ENCODE results near the gene PLEKHA6.

GRCh38 chr1:204216880-204217647 is 142.7 kb downstream of the PLEKHA6 start:
- TF ChIP-seq CTCF (IDR thresholded peaks at IDR 0.05; ENCODE audit: low read length) (no peak), EZH2phosphoT487 (IDR thresholded peaks at IDR 0.05; ENCODE audit: low read length) (no peak)

Measured in MM.1S (cell line).